ENCODE measurements around the gene ERC1. TPM values are rescaled to one million over a fixed set of nuclear protein-coding genes. Genes with fewer than 3 reads are reported as not detected.

ERC1 gene
- polyA plus RNA-seq, 1 donor from 2014 or later = 7.1 TPM

DNA sequence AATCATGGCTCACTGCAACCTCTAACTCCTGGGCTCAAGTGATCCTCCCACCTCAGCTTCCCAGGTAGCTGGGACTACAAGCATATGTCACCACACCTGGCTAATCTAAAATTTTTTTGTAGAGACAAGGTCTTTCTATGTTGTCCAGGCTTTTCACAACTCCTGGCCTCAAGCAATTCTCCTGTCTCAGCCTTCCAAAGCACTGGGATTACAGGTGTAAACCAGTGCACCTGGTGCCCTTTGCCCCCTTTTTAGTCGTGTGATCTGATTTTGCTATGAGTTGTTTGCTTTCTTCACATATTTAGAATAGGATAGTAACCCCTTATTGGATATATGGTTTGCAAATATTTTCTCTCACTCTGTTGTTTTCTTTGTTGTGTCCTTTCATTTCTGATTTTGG lies 39.8 kb upstream of the ERC1 start:
- no peak overlapping the region for H3K9ac ChIP-seq (ENCODE audit: low read length)
- H3K4me3 ChIP-seq (ENCODE audit: low read length) = no peak overlapping the region
- H2AFZ ChIP-seq (ENCODE audit: low read depth, low read length) = no peak overlapping the region
- H3K9me3 ChIP-seq (ENCODE audit: low read length) = no peaks in the 10 kb centered on the region
- no peak for TF ChIP-seq SMC3 (conservative IDR thresholded peaks at IDR 0.05; ENCODE audit: poor library complexity)
- TF ChIP-seq EZH2 (IDR thresholded peaks at IDR 0.05; ENCODE audit: borderline replicate concordance, insufficient read depth, low read length, poor library complexity, severe bottlenecking) = no peak
- TF ChIP-seq, protein P1, sequence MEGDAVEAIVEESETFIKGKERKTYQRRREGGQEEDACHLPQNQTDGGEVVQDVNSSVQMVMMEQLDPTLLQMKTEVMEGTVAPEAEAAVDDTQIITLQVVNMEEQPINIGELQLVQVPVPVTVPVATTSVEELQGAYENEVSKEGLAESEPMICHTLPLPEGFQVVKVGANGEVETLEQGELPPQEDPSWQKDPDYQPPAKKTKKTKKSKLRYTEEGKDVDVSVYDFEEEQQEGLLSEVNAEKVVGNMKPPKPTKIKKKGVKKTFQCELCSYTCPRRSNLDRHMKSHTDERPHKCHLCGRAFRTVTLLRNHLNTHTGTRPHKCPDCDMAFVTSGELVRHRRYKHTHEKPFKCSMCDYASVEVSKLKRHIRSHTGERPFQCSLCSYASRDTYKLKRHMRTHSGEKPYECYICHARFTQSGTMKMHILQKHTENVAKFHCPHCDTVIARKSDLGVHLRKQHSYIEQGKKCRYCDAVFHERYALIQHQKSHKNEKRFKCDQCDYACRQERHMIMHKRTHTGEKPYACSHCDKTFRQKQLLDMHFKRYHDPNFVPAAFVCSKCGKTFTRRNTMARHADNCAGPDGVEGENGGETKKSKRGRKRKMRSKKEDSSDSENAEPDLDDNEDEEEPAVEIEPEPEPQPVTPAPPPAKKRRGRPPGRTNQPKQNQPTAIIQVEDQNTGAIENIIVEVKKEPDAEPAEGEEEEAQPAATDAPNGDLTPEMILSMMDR (IDR thresholded peaks at IDR 0.05; ENCODE audit: poor library complexity, severe bottlenecking) = no peak
- TF ChIP-seq RAD21 (conservative IDR thresholded peaks at IDR 0.05) = no peak
- no peak for TF ChIP-seq EP300 (conservative IDR thresholded peaks at IDR 0.05; ENCODE audit: poor library complexity, severe bottlenecking)
- TF ChIP-seq MXI1 (conservative IDR thresholded peaks at IDR 0.05; ENCODE audit: poor library complexity, severe bottlenecking) = no peak
- TF ChIP-seq TAF1 (IDR thresholded peaks at IDR 0.05; ENCODE audit: low read depth) = no peak
- no peak for TF ChIP-seq POLR2AphosphoS5 (IDR thresholded peaks at IDR 0.05)
- TF ChIP-seq, protein P2, sequence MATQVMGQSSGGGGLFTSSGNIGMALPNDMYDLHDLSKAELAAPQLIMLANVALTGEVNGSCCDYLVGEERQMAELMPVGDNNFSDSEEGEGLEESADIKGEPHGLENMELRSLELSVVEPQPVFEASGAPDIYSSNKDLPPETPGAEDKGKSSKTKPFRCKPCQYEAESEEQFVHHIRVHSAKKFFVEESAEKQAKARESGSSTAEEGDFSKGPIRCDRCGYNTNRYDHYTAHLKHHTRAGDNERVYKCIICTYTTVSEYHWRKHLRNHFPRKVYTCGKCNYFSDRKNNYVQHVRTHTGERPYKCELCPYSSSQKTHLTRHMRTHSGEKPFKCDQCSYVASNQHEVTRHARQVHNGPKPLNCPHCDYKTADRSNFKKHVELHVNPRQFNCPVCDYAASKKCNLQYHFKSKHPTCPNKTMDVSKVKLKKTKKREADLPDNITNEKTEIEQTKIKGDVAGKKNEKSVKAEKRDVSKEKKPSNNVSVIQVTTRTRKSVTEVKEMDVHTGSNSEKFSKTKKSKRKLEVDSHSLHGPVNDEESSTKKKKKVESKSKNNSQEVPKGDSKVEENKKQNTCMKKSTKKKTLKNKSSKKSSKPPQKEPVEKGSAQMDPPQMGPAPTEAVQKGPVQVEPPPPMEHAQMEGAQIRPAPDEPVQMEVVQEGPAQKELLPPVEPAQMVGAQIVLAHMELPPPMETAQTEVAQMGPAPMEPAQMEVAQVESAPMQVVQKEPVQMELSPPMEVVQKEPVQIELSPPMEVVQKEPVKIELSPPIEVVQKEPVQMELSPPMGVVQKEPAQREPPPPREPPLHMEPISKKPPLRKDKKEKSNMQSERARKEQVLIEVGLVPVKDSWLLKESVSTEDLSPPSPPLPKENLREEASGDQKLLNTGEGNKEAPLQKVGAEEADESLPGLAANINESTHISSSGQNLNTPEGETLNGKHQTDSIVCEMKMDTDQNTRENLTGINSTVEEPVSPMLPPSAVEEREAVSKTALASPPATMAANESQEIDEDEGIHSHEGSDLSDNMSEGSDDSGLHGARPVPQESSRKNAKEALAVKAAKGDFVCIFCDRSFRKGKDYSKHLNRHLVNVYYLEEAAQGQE (IDR thresholded peaks at IDR 0.05; ENCODE audit: borderline replicate concordance) = no peak
- H3K9me2 ChIP-seq (ENCODE audit: insufficient read depth, low read length) = no peaks in the 10 kb centered on the region
- H3K36me3 ChIP-seq (ENCODE audit: insufficient read depth, low read length) = no peaks in the 10 kb centered on the region
- H3K27ac ChIP-seq (ENCODE audit: low read length) = no peak overlapping the region
- H3K4me2 ChIP-seq (ENCODE audit: low read length) = no peak overlapping the region
- H3F3A ChIP-seq (ENCODE audit: insufficient read depth, low read length, poor library complexity, severe bottlenecking) = peaks cover 9% of the 10 kb centered on the region
- H3K79me2 ChIP-seq (replicated peaks; ENCODE audit: insufficient read depth, low read length) = peaks cover 17% of the 10 kb centered on the region
- no peaks in the 10 kb centered on the region for H3K27me3 ChIP-seq (ENCODE audit: insufficient read depth, low read depth, low read length)
- no peaks in the 10 kb centered on the region for H4K20me1 ChIP-seq (ENCODE audit: insufficient read depth)

- Histone ChIP-seq H4K20me1 (ENCODE audit: insufficient read depth) (no peaks in the 10 kb centered on the region), H3K9me2 (ENCODE audit: insufficient read depth, low read length) (no peaks in the 10 kb centered on the region), H3K27me3 (ENCODE audit: insufficient read depth, low read depth, low read length) (no peaks in the 10 kb centered on the region), H3K79me2 (replicated peaks; ENCODE audit: insufficient read depth, low read length) (no peaks in the 10 kb centered on the region), H3K4me2 (ENCODE audit: low read length) (no peak overlapping the region), H3F3A (ENCODE audit: insufficient read depth, low read length, poor library complexity, severe bottlenecking) (peaks cover 7% of the 10 kb centered on the region), H3K9ac (ENCODE audit: low read length) (no peak overlapping the region), H2AFZ (ENCODE audit: low read depth, low read length) (no peak overlapping the region), H3K27ac (ENCODE audit: low read length) (no peak overlapping the region), H3K36me3 (ENCODE audit: insufficient read depth, low read length) (no peaks in the 10 kb centered on the region), H3K4me3 (ENCODE audit: low read length) (no peak overlapping the region), H3K9me3 (ENCODE audit: low read length) (no peaks in the 10 kb centered on the region)
- TF ChIP-seq TAF1 (IDR thresholded peaks at IDR 0.05; ENCODE audit: low read depth) (no peak), MXI1 (conservative IDR thresholded peaks at IDR 0.05; ENCODE audit: poor library complexity, severe bottlenecking) (no peak), RAD21 (conservative IDR thresholded peaks at IDR 0.05) (no peak), EZH2 (IDR thresholded peaks at IDR 0.05; ENCODE audit: borderline replicate concordance, insufficient read depth, low read length, poor library complexity, severe bottlenecking) (no peak), EP300 (conservative IDR thresholded peaks at IDR 0.05; ENCODE audit: poor library complexity, severe bottlenecking) (no peak), SMC3 (conservative IDR thresholded peaks at IDR 0.05; ENCODE audit: poor library complexity) (no peak), POLR2AphosphoS5 (IDR thresholded peaks at IDR 0.05) (no peak)
- TF ChIP-seq, protein P1 (IDR thresholded peaks at IDR 0.05; ENCODE audit: poor library complexity, severe bottlenecking) = no peak
- TF ChIP-seq, protein P2 (IDR thresholded peaks at IDR 0.05; ENCODE audit: borderline replicate concordance) = no peak
Observed at GRCh38 chr12:953776-954175, 37.2 kb upstream of the ERC1 start.

Data from neural cell (in vitro differentiated cells).